Activated CD8-positive, alpha-beta memory T cell treated with anti-CD3 and anti-CD28 coated beads, Interleukin-2, amount 50 U/mL, for 24 hours (primary cell): ENCODE results near the gene MRPS35.
"Not testable (repeated sequence)": the region's sequence is repeated elsewhere in the genome, so short reads cannot be mapped to it uniquely, and the experiment has no call there.

Source experiments
- DNase-seq: peaks from one replicate; pipeline ENCODE4 v3.0.0-alpha.2; 2020; ENCODE audit errors: extremely low read depth

Gene MRPS35

GRCh38 chr12:27709212-27709931 is 1.3 kb upstream of the MRPS35 start:
- no peak for DNase-seq

GRCh38 chr12:27709932-27710591 is 570 bp upstream of the MRPS35 start:
- DNase-seq = no peak

- no peak for DNase-seq
Measured at GRCh38 chr12:27711317-27711682, 668 bp downstream of the MRPS35 start.

- DNase-seq = no peak
Measured at GRCh38 chr12:27711967-27712366, 1.3 kb downstream of the MRPS35 start.

GRCh38 chr12:27723212-27723611 is 12.6 kb downstream of the MRPS35 start:
- DNase-seq = no peak

- DNase-seq = no peak
Measured at GRCh38 chr12:27730097-27730588, 19.5 kb downstream of the MRPS35 start.

GRCh38 chr12:27732281-27732680 is 21.6 kb downstream of the MRPS35 start:
- no peak for DNase-seq

- no peak for DNase-seq
Measured at GRCh38 chr12:27733052-27733656, 22.5 kb downstream of the MRPS35 start.

- no peak for DNase-seq
Measured at GRCh38 chr12:27733791-27734190, 23.2 kb downstream of the MRPS35 start.

- not testable (repeated sequence) for DNase-seq
Measured at GRCh38 chr12:27734321-27734720, 23.7 kb downstream of the MRPS35 start.

- no peak for DNase-seq
Measured at GRCh38 chr12:27743601-27744000, 33.0 kb downstream of the MRPS35 start.

- DNase-seq = not testable (repeated sequence)
Measured at GRCh38 chr12:27745734-27746133, 35.1 kb downstream of the MRPS35 start.

GRCh38 chr12:27747111-27747820 is 36.6 kb downstream of the MRPS35 start:
- DNase-seq = no peak

GRCh38 chr12:27751386-27752047 is 40.9 kb downstream of the MRPS35 start:
- DNase-seq = no peak

- no peak for DNase-seq
Measured at GRCh38 chr12:27754795-27755194, 44.2 kb downstream of the MRPS35 start.

- DNase-seq = no peak
Measured at GRCh38 chr12:27756670-27757195, 46.1 kb downstream of the MRPS35 start.

- DNase-seq = no peak
Measured at GRCh38 chr12:27762757-27763156, 52.1 kb downstream of the MRPS35 start.

GRCh38 chr12:27766587-27766986 is 56.0 kb downstream of the MRPS35 start:
- no peak for DNase-seq

- no peak for DNase-seq
Measured at GRCh38 chr12:27769142-27769673, 58.6 kb downstream of the MRPS35 start.

- DNase-seq = no peak
Measured at GRCh38 chr12:27771481-27772327, 61.1 kb downstream of the MRPS35 start.
